ENCODE data around the gene GRM7.

DNA sequence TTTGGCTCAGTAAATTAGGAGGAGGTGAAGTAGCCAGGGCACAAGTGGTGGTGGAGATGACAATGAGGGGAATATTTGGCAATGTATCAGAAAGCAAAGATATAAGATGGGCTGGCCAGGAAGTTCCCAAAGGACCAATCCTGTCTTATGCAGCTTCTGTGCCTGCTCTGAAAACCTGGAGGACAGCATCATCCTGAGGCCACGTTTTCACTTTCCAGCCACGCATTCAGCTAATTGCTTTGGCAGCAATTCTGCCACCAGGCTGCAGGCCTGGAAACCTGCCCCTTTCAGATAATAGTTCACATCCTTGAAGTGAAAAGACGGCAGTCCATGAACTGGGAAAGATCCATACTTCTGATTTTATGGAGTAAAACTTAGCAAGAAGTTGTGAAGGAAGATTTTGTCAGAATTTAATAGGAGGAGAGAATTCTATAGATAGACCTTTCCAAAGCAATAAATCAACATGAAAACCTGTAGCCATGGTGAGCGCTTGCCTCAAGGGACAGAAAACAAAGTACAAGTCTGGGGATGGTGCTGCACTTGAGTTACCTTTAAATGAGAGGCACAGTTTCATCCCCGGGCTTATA is 682.5 kb downstream of the GRM7 start:
- TF ChIP-seq, protein P1, sequence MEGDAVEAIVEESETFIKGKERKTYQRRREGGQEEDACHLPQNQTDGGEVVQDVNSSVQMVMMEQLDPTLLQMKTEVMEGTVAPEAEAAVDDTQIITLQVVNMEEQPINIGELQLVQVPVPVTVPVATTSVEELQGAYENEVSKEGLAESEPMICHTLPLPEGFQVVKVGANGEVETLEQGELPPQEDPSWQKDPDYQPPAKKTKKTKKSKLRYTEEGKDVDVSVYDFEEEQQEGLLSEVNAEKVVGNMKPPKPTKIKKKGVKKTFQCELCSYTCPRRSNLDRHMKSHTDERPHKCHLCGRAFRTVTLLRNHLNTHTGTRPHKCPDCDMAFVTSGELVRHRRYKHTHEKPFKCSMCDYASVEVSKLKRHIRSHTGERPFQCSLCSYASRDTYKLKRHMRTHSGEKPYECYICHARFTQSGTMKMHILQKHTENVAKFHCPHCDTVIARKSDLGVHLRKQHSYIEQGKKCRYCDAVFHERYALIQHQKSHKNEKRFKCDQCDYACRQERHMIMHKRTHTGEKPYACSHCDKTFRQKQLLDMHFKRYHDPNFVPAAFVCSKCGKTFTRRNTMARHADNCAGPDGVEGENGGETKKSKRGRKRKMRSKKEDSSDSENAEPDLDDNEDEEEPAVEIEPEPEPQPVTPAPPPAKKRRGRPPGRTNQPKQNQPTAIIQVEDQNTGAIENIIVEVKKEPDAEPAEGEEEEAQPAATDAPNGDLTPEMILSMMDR (IDR thresholded peaks at IDR 0.05 in 4 of 5, conservative IDR thresholded peaks at IDR 0.05 in 1 of 5), result no peak
- TF ChIP-seq POLR2A (IDR thresholded peaks at IDR 0.05), result no peak

Measured in gastrocnemius medialis (tissue), 4 donors.